Endodermal cell (in vitro differentiated cells): Measurements from ENCODE around the gene GNB1. TPM values are rescaled to one million over a fixed set of nuclear protein-coding genes. Genes with fewer than 3 reads are reported as not detected.

Source experiments
- DNase-seq: peaks from one replicate; pipeline ENCODE4 v3.0.0-alpha.2; 2017
- H3K27ac ChIP-seq: 2 replicates; pipeline ENCODE4 v1.5.1; 2013; ENCODE audit warnings: mild to moderate bottlenecking, low read depth, low read length, moderate library complexity
- H3K27me3 ChIP-seq: 2 replicates; pipeline ENCODE4 v1.6.1; 2013; ENCODE audit warnings: mild to moderate bottlenecking, low read length, moderate library complexity; ENCODE audit not compliant: insufficient read depth, control insufficient read depth, poor library complexity, severe bottlenecking
- H3K36me3 ChIP-seq: 2 replicates; pipeline ENCODE4 v1.7.0; 2013; ENCODE audit warnings: mild to moderate bottlenecking, low read length, moderate library complexity; ENCODE audit not compliant: control insufficient read depth, insufficient read depth
- H3K4me1 ChIP-seq: one replicate; pipeline ENCODE4 v1.7.0; 2013; ENCODE audit warnings: low read length; ENCODE audit not compliant: control insufficient read depth, insufficient read depth
- H3K4me3 ChIP-seq: 2 replicates; pipeline ENCODE4 v1.5.1; 2013; ENCODE audit warnings: mild to moderate bottlenecking, low read length, moderate library complexity
- H3K9ac ChIP-seq: 2 replicates; pipeline ENCODE4 v1.6.1; 2013; ENCODE audit warnings: mild to moderate bottlenecking, low read length, moderate library complexity; ENCODE audit not compliant: poor library complexity, severe bottlenecking; ENCODE audit errors: extremely low read depth
- H3K9me3 ChIP-seq: 2 replicates; pipeline ENCODE4 v1.6.1; 2013; ENCODE audit warnings: mild to moderate bottlenecking, low read length, moderate library complexity; ENCODE audit not compliant: control insufficient read depth
- H3K27ac Mint-ChIP-seq: 2 replicates; pipeline ENCODE4 v1.8.0; 2020; ENCODE audit warnings: mixed read lengths
- H3K27me3 Mint-ChIP-seq: 2 replicates; pipeline ENCODE4 v1.8.0; 2021; ENCODE audit warnings: mild to moderate bottlenecking, mixed read lengths; ENCODE audit not compliant: insufficient read depth
- H3K36me3 Mint-ChIP-seq: 2 replicates; pipeline ENCODE4 v1.8.0; 2020; ENCODE audit warnings: low read depth, mixed read lengths
- H3K4me1 Mint-ChIP-seq: 2 replicates; pipeline ENCODE4 v1.8.0; 2020; ENCODE audit warnings: mixed read lengths
- H3K4me3 Mint-ChIP-seq: 2 replicates; pipeline ENCODE4 v1.8.0; 2020; ENCODE audit warnings: mild to moderate bottlenecking, moderate library complexity, mixed read lengths
- H3K9me3 Mint-ChIP-seq: 2 replicates; pipeline ENCODE4 v1.8.0; 2020; ENCODE audit warnings: mild to moderate bottlenecking, mixed read lengths
- WGBS, 2 experiments: methylation state at CpG; one replicate each; pipeline versions ENCODE4 v1.1.5 to v1.1.7; 2013; ENCODE audit warnings: missing lambda C conversion rate in 2 of 2, mixed read lengths in 1 of 2; ENCODE audit not compliant: insufficient coverage in 1 of 2, insufficient read length in 1 of 2; 5-methylcytosine and 5-hydroxymethylcytosine counted together
- total RNA-seq, 2 donors: library from RNA; stranded (reverse); fragmentation: NEBNext Ultra II Directional in 1 of 2; extraction: Animal tissue kit (Norgen Biotek cat#: 25700) in 1 of 2; gene quantifications; 2 replicates in 1 of 2; 3 replicates in 1 of 2; pipeline ENCODE4 v1.2.1, GENCODE V29; 2021
- TF ChIP-seq, protein P1 (sequence below): fragments of 200-600 bp; sonication (generic); conservative IDR thresholded peaks from 2 replicates; pipeline ENCODE4 v1.5.0; 2021; ENCODE audit warnings: antibody characterized with exemption, mild to moderate bottlenecking

GNB1 gene
- total RNA-seq, 2 donors from 2014 or later: 369 to 371 TPM

DNA sequence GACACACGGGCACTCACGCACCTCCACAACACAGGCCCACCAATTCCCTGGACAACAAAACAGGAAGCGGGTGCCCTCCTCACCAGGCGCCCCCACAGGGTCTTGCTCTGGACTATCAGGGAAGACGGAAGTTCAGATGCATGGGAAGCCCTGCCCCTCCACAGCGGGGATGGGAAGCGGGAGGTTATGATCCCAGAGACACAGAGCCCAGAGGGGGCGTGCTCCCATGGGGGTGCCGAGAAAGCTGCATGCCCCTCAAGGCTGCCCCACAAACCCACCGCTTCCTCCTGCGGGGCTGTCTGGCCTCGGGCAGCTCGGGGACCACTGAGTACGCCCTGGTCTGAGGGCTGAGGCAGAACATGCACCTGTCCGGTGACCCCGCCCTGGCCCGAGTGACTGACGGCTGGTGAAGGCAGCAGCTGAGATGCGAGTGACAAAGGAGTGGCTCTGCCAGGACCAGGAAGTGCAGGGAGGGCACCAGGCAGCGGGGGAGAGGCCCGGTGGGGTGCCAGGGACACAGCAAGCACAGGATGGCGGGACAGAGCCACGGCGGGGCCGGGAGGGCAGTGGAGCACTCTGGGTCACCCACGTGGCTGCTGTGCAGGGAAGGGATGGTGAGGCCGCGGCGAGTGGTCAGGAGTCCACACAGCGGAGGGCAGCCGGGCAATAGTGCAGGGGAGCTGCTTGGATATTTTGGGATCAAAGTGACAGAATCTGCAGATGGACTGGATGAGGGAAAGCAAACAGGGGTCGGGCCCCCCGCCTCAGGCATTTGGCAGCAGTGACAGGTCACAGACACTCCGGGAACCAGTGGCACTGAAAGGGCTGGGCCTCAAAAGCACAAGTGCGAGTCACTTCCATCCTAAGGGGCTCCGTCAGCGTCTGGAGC is 131.2 kb downstream of the GNB1 start:
- no peaks in the 10 kb centered on the region for H3K27me3 Mint-ChIP-seq
- H3K27ac ChIP-seq: no peak overlapping the region
- H3K4me3 Mint-ChIP-seq: no peak overlapping the region
- no peak overlapping the region for H3K4me3 ChIP-seq
- H3K9me3 ChIP-seq: no peaks in the 10 kb centered on the region
- TF ChIP-seq, protein P1, sequence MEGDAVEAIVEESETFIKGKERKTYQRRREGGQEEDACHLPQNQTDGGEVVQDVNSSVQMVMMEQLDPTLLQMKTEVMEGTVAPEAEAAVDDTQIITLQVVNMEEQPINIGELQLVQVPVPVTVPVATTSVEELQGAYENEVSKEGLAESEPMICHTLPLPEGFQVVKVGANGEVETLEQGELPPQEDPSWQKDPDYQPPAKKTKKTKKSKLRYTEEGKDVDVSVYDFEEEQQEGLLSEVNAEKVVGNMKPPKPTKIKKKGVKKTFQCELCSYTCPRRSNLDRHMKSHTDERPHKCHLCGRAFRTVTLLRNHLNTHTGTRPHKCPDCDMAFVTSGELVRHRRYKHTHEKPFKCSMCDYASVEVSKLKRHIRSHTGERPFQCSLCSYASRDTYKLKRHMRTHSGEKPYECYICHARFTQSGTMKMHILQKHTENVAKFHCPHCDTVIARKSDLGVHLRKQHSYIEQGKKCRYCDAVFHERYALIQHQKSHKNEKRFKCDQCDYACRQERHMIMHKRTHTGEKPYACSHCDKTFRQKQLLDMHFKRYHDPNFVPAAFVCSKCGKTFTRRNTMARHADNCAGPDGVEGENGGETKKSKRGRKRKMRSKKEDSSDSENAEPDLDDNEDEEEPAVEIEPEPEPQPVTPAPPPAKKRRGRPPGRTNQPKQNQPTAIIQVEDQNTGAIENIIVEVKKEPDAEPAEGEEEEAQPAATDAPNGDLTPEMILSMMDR: no peak
- H3K36me3 ChIP-seq: peaks cover 42% of the 10 kb centered on the region
- no peaks in the 10 kb centered on the region for H3K27me3 ChIP-seq
- H3K4me1 ChIP-seq: no peaks in the 10 kb centered on the region
- H3K9ac ChIP-seq: no peak overlapping the region
- H3K9me3 Mint-ChIP-seq: no peaks in the 10 kb centered on the region
- H3K36me3 Mint-ChIP-seq: peaks cover 72% of the 10 kb centered on the region
- H3K27ac Mint-ChIP-seq: no peak overlapping the region
- no peaks in the 10 kb centered on the region for H3K4me1 Mint-ChIP-seq
- DNase-seq: no peak
- 94 to 99% methylated on average over 31 to 37 of the region's 37 CpGs for WGBS, 2 experiments

DNA sequence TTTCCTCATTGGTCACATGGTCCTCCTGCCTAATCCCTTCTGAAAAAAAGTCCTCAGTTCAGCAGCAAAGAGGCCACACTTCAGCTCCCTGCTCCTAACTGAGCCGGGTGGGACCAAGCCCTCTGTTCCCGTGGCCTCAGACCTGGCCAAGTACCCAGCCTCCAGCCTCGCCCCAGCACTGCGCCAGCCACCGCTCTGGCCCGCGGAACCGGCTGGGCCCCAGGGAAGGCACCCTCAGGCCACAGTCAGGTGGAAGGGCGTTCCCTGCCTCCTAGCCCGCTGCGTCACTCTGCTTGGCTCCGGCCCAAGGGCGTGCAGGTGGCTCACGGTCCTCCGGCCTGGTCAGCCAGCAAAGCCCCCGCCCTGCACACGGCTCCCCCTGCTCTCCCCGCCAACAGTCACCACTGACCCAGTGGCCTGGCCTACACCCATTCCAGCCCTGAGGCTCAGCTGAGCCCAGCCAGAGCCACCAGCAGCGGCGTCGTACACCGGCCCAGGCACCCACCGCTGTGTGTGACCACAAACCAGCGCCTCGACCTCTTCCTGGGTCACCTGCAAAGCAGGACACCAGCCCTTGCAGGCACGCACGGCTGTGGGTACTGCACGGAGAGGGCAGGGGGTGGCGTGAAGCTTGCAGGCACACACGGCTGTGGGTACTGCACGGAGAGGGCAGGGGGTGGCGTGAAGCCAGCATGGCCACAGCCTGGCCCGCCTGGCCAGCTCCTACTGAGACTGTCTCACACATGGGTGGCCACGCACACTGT is 132.0 kb downstream of the GNB1 start:
- TF ChIP-seq, protein P1: no peak
- peaks cover 69% of the 10 kb centered on the region for H3K36me3 Mint-ChIP-seq
- H3K36me3 ChIP-seq: peaks cover 41% of the 10 kb centered on the region
- H3K9ac ChIP-seq: no peak overlapping the region
- no peaks in the 10 kb centered on the region for H3K9me3 ChIP-seq
- no peaks in the 10 kb centered on the region for H3K4me1 ChIP-seq
- H3K27ac ChIP-seq: no peak overlapping the region
- H3K4me3 Mint-ChIP-seq: no peak overlapping the region
- DNase-seq: no peak
- no peak overlapping the region for H3K27ac Mint-ChIP-seq
- 93 to 97% methylated on average over 20 to 34 of the region's 34 CpGs for WGBS, 2 experiments
- no peaks in the 10 kb centered on the region for H3K9me3 Mint-ChIP-seq
- no peak overlapping the region for H3K4me3 ChIP-seq
- H3K27me3 Mint-ChIP-seq: no peaks in the 10 kb centered on the region
- no peaks in the 10 kb centered on the region for H3K4me1 Mint-ChIP-seq
- H3K27me3 ChIP-seq: no peaks in the 10 kb centered on the region

DNA sequence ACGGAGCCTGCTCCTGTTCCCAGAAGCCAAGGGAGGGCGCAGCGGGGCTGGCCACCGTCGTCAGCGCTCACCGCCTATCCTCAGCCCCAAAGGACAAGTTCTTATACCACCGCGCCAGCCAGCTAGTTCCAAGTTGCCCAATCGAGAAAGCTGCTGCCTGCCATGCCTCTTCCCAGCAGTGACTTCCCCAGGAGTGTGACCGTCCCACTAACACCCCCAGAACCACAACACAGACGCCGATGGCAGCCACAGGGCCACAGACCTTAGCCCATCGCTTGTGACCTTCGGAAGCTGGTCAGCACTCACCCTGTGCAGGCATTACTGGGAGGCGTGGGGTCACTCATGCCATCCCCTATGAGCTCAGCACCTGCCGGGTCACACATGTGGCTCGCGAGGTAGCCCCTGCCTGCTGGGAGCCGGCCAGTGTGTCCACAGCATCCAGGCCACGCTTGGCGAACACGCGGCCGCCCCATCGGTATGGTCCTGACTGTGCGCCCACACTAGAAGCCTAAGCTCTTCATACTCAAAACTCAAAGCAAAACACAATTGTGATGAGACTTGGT is 132.7 kb downstream of the GNB1 start:
- peaks cover 70% of the 10 kb centered on the region for H3K36me3 Mint-ChIP-seq
- DNase-seq: no peak
- H3K4me3 Mint-ChIP-seq: no peak overlapping the region
- TF ChIP-seq, protein P1: no peak
- no peaks in the 10 kb centered on the region for H3K4me1 ChIP-seq
- H3K27me3 Mint-ChIP-seq: no peaks in the 10 kb centered on the region
- H3K27ac Mint-ChIP-seq: peak overlapping the region; percentile 55
- H3K36me3 ChIP-seq: peaks cover 41% of the 10 kb centered on the region
- H3K4me3 ChIP-seq: no peak overlapping the region
- no peak overlapping the region for H3K27ac ChIP-seq
- no peak overlapping the region for H3K9ac ChIP-seq
- H3K9me3 ChIP-seq: no peaks in the 10 kb centered on the region
- no peaks in the 10 kb centered on the region for H3K4me1 Mint-ChIP-seq
- no peaks in the 10 kb centered on the region for H3K27me3 ChIP-seq
- no peaks in the 10 kb centered on the region for H3K9me3 Mint-ChIP-seq
- 95% methylated on average over 14 to 27 of the region's 27 CpGs for WGBS, 2 experiments
